NB4 (cell line): ENCODE data around the gene ADGRB3.

Experiments
- DNase-seq: peaks from one replicate; pipeline ENCODE4 v3.0.0; 2010; ENCODE audit warnings: low read depth
- H3K4me3 ChIP-seq: one replicate; pipeline ENCODE4 v1.5.1; 2011; ENCODE audit warnings: mild to moderate bottlenecking, low read depth, low read length, moderate library complexity
- CTCF ChIP-seq: IDR thresholded peaks from one replicate; pipeline ENCODE4 v1.5.1; 2012; ENCODE audit warnings: low read depth, low read length
- MAX ChIP-seq: IDR thresholded peaks from 2 replicates; pipeline ENCODE4 v1.6.1; 2011; ENCODE audit warnings: low read depth, low read length
- MYC ChIP-seq: IDR thresholded peaks from 2 replicates; pipeline ENCODE4 v1.6.1; 2011; ENCODE audit warnings: low read depth, low read length
- POLR2A ChIP-seq: IDR thresholded peaks from 2 replicates; pipeline ENCODE4 v1.6.1; 2011; ENCODE audit warnings: mild to moderate bottlenecking; ENCODE audit not compliant: insufficient read length; ENCODE audit errors: extremely low read depth

Gene ADGRB3

GRCh38 chr6:69339163-69339550 is 704.1 kb downstream of the ADGRB3 start:
- no peak for DNase-seq

GRCh38 chr6:69340196-69340595 is 705.1 kb downstream of the ADGRB3 start:
- DNase-seq, result no peak
- H3K4me3 ChIP-seq, result no peak overlapping the region
- no peak for TF ChIP-seq MAX
- TF ChIP-seq MYC, result no peak
- TF ChIP-seq POLR2A, result no peak
- no peak for TF ChIP-seq CTCF

More at GRCh38 chr6:69339163-69339550, 704.1 kb downstream of the ADGRB3 start:
- TF ChIP-seq CTCF (no peak), POLR2A (no peak)
- no peak overlapping the region for H3K4me3 ChIP-seq

- no peak for TF ChIP-seq MYC
- TF ChIP-seq CTCF, result no peak
- TF ChIP-seq POLR2A, result no peak
- TF ChIP-seq MAX, result no peak
- no peak overlapping the region for H3K4me3 ChIP-seq
- DNase-seq, result no peak
Measured at GRCh38 chr6:69343851-69344250, 708.8 kb downstream of the ADGRB3 start.

- TF ChIP-seq MYC, result no peak
- H3K4me3 ChIP-seq, result no peak overlapping the region
- peak; percentile 9 for DNase-seq
Measured at GRCh38 chr6:69349771-69350170, 714.7 kb downstream of the ADGRB3 start.

GRCh38 chr6:69362209-69362608 is 727.1 kb downstream of the ADGRB3 start:
- no peak for DNase-seq
- no peak overlapping the region for H3K4me3 ChIP-seq
- no peak for TF ChIP-seq CTCF

GRCh38 chr6:69366831-69367230 is 731.7 kb downstream of the ADGRB3 start:
- H3K4me3 ChIP-seq, result no peak overlapping the region
- TF ChIP-seq POLR2A, result no peak
- DNase-seq, result no peak

GRCh38 chr6:69368613-69369012 is 733.5 kb downstream of the ADGRB3 start:
- H3K4me3 ChIP-seq, result no peak overlapping the region
- TF ChIP-seq POLR2A (no peak), MAX (no peak), CTCF (no peak), MYC (no peak)

More at GRCh38 chr6:69368613-69369012, 733.5 kb downstream of the ADGRB3 start:
- no peak for DNase-seq
